ENCODE measurements around the gene FLVCR2.

FLVCR2 gene

GRCh38 chr14:75531256-75531655, 47.2 kb upstream of the FLVCR2 start:
- Histone ChIP-seq H3K36me3 (ENCODE audit: control insufficient read depth in 2 of 2, insufficient read depth in 1 of 2, low read length in 2 of 2) (no peaks in the 10 kb centered on the region), H3K4me3 (ENCODE audit: low read depth, low read length) (no peak overlapping the region), H3K9me3 (ENCODE audit: control insufficient read depth, insufficient read depth, low read depth, low read length) (no peaks in the 10 kb centered on the region), H3K4me1 (ENCODE audit: control insufficient read depth, insufficient read depth, low read length) (peaks cover 5% of the 10 kb centered on the region), H3K27ac (ENCODE audit: extremely low read depth, low read depth, low read length) (no peak overlapping the region)
- ChIA-PET POLR2A (no interaction called here), CTCF (interaction anchor here (1.9 kb wide), 1 partner anchor 30 kb away, joined by 9 read pairs; no protein-coding TSS in a partner anchor)
- TF ChIP-seq ZSCAN23 (tag by site-specific recombination; IDR thresholded peaks at IDR 0.05) (no peak), ZNF426 (tag by site-specific recombination; IDR thresholded peaks at IDR 0.05) (no peak), ZNF830 (tag by site-specific recombination; IDR thresholded peaks at IDR 0.05; ENCODE audit: low read depth) (no peak), ZBTB8A (tag by site-specific recombination; IDR thresholded peaks at IDR 0.05) (no peak), ZNF580 (tag by site-specific recombination; IDR thresholded peaks at IDR 0.05) (no peak), ZNF121 (tag by site-specific recombination; IDR thresholded peaks at IDR 0.05) (no peak), ZNF19 (tag by site-specific recombination; IDR thresholded peaks at IDR 0.05; ENCODE audit: low read depth) (no peak), ZNF704 (tag by site-specific recombination; IDR thresholded peaks at IDR 0.05) (no peak), ZBTB10 (tag by site-specific recombination; IDR thresholded peaks at IDR 0.05) (no peak), ZNF239 (tag by site-specific recombination; IDR thresholded peaks at IDR 0.05) (no peak), ZNF366 (tag by site-specific recombination; conservative IDR thresholded peaks at IDR 0.05) (no peak), ZNF623 (tag by site-specific recombination; IDR thresholded peaks at IDR 0.05) (no peak), ZNF529 (tag by site-specific recombination; IDR thresholded peaks at IDR 0.05; ENCODE audit: insufficient replicate concordance) (no peak), ZNF423 (tag by site-specific recombination; IDR thresholded peaks at IDR 0.05) (no peak), ZNF548 (tag by site-specific recombination; IDR thresholded peaks at IDR 0.05) (no peak), ZNF146 (tag by site-specific recombination; IDR thresholded peaks at IDR 0.05) (no peak)

- Histone ChIP-seq H3K4me3 (ENCODE audit: low read depth, low read length) (no peak overlapping the region), H3K9me3 (ENCODE audit: control insufficient read depth, insufficient read depth, low read depth, low read length) (no peaks in the 10 kb centered on the region), H3K4me1 (ENCODE audit: control insufficient read depth, insufficient read depth, low read length) (peaks cover 6% of the 10 kb centered on the region), H3K27ac (ENCODE audit: extremely low read depth, low read depth, low read length) (no peak overlapping the region), H3K36me3 (ENCODE audit: control insufficient read depth in 2 of 2, insufficient read depth in 1 of 2, low read length in 2 of 2) (no peaks in the 10 kb centered on the region)
- TF ChIP-seq ELK4 (IDR thresholded peaks at IDR 0.05; ENCODE audit: borderline replicate concordance, low read depth, low read length) (no peak), ZNF157 (tag by site-specific recombination; IDR thresholded peaks at IDR 0.05) (no peak), ZNF513 (tag by site-specific recombination; IDR thresholded peaks at IDR 0.05) (no peak), ZNF658 (tag by site-specific recombination; IDR thresholded peaks at IDR 0.05) (no peak)
- POLR2A ChIA-PET = no interaction called here
- CTCF ChIA-PET = interaction anchor here (1.9 kb wide), 1 partner anchor 29 kb away, joined by 9 read pairs; no protein-coding TSS in a partner anchor
Measured at GRCh38 chr14:75531660-75532317, 46.6 kb upstream of the FLVCR2 start.

Measured in HEK293 (cell line).